ENCODE data around the gene CD8B.

CD8B gene

DNA sequence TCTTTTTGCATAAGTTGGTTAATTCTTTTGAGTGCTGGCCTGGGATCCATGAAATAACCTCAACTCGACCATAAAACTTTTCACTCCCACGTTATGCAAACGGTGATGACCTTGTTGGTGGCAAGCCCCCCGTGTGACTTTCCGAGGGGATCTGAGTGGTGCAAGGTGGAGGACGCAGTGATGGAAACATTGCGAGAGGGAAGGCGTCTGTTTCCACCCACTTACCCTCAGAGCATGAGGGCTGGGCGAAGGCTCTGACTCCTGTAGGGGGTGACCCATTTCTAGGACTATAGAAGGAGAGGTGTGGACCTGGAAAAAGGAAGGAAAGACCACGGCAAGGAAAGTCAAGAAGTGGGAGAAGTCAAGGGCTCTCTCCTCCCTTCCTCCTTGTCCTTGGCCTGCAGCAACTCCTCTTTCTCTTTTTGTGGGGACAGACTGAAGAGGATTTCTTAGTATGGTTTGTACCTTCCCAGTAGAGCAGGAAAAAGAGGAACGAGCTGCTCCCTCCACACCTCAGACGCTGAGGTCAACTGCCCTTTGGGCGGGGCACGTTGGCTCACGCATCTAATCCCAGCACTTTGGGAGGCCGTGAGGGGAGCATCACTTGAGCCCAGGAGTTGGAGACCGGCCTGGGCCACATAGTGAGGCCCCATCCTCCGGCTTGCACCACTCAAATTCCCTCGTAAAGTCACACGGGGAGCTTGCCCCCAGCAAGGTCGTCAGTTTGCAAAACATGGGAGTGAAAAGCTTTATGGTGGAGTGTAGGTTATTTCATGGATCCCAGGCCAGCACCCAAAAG, 55.4 kb downstream of the CD8B start:
- DNase-seq (ENCODE audit: low read depth in 2 of 2): no peak

GRCh38 chr2:86800856-86801567, 60.7 kb downstream of the CD8B start:
- no peak for DNase-seq (ENCODE audit: low read depth in 2 of 2)

DNA sequence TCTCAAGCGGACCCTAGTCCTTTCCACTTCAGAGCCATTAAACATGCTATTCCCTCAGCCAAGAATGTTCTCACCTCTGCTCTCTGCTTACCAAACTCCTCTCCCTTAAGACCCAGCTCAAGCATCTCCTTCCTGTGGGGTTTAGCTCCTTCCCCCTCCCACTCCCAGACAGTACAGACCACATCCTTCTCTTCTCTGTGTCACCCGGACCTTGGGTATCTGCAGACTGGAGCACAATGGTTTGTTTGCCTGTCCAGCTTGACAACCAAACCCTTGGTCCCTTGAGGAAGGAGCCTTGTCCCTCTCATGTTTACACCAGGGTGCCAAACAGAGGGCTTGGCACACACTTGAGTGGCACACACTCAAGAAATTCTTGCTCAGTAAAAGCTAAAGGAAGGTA, 66.8 kb downstream of the CD8B start:
- DNase-seq (ENCODE audit: low read depth in 2 of 2): no peak

GRCh38 chr2:86793752-86794151, 67.9 kb downstream of the CD8B start:
- no peak for DNase-seq (ENCODE audit: low read depth in 2 of 2)

GRCh38 chr2:86791573-86791972, 70.1 kb downstream of the CD8B start:
- DNase-seq (ENCODE audit: low read depth in 2 of 2): no peak

DNA sequence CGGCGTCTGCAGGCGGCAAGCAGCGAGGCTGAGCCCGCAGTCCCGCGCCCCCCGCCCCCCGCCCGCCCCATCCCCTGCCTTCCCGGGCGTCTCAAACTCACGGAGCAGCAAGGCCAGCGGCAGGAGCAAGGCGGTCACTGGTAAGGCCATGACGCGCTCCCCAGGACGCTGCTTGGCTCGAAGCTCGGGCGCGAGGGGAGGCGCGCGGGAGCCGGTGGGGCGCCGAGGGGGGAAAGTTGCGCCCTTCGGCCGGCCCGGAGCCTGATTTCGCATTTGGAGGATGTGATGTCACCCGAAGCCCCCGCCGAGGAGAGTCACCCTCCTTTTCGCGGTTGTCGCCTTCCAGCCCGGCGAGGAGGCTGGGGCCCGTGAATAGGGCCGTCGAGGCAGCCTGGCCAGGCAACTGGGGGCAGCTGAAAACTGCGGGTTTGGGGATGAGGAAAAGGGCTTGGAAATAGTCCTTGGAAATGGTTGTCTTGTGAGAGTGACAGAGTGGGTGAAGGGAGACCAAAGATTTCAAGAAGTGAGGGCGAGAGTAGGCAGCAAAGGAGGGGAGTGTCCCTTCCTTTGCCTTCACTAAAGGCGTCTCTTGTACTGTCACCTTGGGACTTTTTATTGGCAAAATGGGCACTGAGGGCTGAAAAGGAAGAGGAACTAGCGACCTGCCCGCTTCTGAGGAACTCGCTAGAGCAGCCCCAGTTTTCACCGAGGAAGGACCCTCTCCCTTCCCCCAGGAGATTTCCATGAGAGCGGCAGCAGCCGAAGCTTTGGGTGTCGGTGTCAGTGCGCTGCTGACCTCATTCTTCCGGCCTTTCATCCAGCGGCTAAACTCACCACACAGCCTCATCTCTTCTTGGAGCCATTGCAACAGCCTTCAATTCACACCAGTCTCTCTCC, 70.8 kb downstream of the CD8B start, which contains the start of gene CD8A:
Gene CD8A, minus strand, starts transcription at position 238 of the 897 bp plus-strand sequence. Its CDS starts 88 bp downstream, at position 150.
- no peak for DNase-seq (ENCODE audit: low read depth in 2 of 2)

GRCh38 chr2:86790134-86790675, 71.5 kb downstream of the CD8B start:
- DNase-seq (ENCODE audit: low read depth in 2 of 2): no peak

DNA sequence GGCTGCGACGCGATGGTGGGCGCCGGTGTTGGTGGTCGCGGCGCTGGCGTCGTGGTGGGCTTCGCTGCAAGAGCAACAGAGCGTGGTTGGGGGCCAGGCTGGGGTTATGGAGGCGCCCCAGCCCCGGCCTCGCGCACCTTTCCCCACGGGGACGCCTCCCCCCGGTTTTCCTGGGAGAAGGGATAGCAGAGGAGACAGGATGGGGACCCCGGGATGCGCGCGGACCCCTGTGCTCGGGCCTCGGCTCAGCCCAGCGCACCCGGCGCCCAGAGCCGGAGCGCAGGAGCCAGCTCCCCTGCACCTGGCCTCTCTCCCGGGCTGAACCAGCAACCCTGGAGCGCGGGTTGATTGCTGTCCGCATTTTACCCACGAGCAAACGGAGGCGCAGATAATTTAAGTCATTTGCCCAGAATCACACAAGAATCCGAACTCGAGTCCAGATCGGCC, 72.0 kb downstream of the CD8B start:
- DNase-seq (ENCODE audit: low read depth in 2 of 2): no peak

GRCh38 chr2:86788881-86789686, 72.6 kb downstream of the CD8B start:
- DNase-seq (ENCODE audit: low read depth in 2 of 2): no peak

DNA sequence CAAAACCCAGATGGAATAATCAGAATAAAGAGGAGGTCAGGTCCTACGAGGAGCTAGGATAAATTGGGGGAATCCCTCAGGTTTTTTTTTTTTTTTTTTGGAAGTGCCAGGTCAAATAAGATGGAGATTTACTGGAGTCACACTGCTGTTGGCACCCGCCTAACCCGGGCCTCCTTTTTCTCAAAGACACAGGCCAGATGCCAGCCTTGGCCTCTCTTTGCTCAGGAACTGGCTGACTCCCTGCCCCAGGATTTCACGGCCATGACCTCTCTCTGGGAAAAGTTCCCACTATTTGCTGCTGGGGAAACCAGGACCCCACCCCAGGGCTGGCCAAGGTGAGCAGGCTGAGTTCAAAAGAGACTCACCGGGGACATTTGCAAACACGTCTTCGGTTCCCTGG, 73.5 kb downstream of the CD8B start:
- no peak for DNase-seq (ENCODE audit: low read depth in 2 of 2)

DNA sequence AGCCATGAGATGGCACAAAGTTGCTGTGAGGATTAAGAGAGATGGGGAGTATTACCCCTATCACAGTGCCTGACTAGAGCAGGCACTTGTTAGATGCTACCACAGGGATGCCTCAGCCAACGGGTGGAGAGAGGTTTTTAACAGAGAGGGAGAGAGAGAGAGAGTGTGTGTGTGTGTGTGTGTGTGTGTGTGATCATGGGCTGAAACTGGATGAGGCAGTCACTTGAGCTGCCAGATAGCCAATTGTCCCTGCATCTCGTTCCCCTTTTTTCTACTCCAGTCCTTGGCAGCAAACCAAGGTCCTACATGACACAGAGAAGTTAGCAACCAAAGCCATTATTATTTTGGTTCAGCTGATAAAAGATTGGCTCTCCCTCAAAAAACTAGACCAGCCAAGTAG, 74.0 kb downstream of the CD8B start:
- no peak for DNase-seq (ENCODE audit: low read depth in 2 of 2)

- no peak for DNase-seq (ENCODE audit: low read depth in 2 of 2)
These were observed 75.6 kb downstream of the CD8B start for GRCh38 chr2:86786001-86786536.

DNA sequence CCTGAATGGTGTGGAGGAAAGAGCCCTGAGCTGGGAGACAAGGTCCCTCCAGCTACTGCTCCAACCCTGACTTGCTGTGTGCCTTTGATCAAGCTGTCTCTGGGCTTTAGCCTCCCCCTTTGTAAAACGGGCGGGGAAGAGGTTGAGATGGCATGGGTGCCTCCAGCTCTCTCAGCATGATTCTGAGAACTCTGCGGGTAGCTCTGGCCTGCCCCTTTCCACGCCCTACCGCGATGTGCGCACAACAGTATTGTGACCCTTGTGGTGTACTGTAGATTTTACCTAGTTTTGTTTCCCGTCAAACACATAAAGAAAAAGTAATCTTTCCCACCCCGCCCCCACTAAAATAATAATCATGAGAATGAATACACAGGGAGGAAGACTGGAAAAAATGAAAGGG, 76.2 kb downstream of the CD8B start:
- DNase-seq (ENCODE audit: low read depth in 2 of 2): no peak

- DNase-seq (ENCODE audit: low read depth in 2 of 2): no peak
These were observed 77.9 kb downstream of the CD8B start for GRCh38 chr2:86783615-86784339.

- no peak for DNase-seq (ENCODE audit: low read depth in 2 of 2)
These were observed 78.9 kb downstream of the CD8B start for GRCh38 chr2:86782748-86783147.

- DNase-seq (ENCODE audit: low read depth in 2 of 2): no peak
These were observed 80.3 kb downstream of the CD8B start for GRCh38 chr2:86781363-86781762.

DNA sequence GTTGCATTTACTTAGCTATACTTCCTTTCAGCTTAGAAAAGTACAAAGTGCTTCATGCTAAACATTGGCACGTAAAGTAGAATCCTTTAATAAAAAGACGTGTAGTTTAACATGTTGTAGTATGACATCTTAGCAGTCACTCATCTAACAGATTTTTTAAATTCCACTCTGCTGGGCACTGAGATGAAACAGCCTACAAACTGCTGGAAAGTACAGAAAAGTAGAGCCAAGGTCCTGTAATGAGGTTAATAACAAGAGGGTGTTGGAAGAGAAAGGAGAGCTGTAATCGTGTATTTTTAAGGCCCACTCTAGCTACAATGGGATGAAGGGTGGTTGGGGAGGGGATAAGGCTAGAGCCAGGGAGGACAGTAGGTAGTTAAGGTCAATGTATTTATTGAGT, 81.7 kb downstream of the CD8B start:
- no peak for DNase-seq (ENCODE audit: low read depth in 2 of 2)

- DNase-seq (ENCODE audit: low read depth in 2 of 2): no peak
These were observed 82.7 kb downstream of the CD8B start for GRCh38 chr2:86778957-86779356.

- no peak for DNase-seq (ENCODE audit: low read depth in 2 of 2)
These were observed 85.2 kb downstream of the CD8B start for GRCh38 chr2:86776532-86776931.

- DNase-seq (ENCODE audit: low read depth in 2 of 2): no peak
These were observed 86.3 kb downstream of the CD8B start for GRCh38 chr2:86775338-86775737.
